ENCODE data around the gene HCRT.

Gene HCRT

GRCh38 chr17:42138749-42139492, 46.3 kb downstream of the HCRT start:
- DNase-seq (ENCODE audit: low read depth), result no peak

GRCh38 chr17:42136654-42137051, 48.6 kb downstream of the HCRT start:
- DNase-seq (ENCODE audit: low read depth), result no peak

GRCh38 chr17:42135664-42136653, 49.3 kb downstream of the HCRT start:
- DNase-seq (ENCODE audit: low read depth), result no peak

GRCh38 chr17:42135151-42135550, 50.1 kb downstream of the HCRT start:
- no peak for DNase-seq (ENCODE audit: low read depth)
